Measurements from ENCODE around the gene HMMR.
A peak's percentile ranks its signal among the peaks of the same experiment; 100 is the strongest.
"Not testable (repeated sequence)": the region's sequence is repeated elsewhere in the genome, so short reads cannot be mapped to it uniquely, and the experiment has no call there.

The HMMR gene, protein sequence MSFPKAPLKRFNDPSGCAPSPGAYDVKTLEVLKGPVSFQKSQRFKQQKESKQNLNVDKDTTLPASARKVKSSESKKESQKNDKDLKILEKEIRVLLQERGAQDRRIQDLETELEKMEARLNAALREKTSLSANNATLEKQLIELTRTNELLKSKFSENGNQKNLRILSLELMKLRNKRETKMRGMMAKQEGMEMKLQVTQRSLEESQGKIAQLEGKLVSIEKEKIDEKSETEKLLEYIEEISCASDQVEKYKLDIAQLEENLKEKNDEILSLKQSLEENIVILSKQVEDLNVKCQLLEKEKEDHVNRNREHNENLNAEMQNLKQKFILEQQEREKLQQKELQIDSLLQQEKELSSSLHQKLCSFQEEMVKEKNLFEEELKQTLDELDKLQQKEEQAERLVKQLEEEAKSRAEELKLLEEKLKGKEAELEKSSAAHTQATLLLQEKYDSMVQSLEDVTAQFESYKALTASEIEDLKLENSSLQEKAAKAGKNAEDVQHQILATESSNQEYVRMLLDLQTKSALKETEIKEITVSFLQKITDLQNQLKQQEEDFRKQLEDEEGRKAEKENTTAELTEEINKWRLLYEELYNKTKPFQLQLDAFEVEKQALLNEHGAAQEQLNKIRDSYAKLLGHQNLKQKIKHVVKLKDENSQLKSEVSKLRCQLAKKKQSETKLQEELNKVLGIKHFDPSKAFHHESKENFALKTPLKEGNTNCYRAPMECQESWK

DNA sequence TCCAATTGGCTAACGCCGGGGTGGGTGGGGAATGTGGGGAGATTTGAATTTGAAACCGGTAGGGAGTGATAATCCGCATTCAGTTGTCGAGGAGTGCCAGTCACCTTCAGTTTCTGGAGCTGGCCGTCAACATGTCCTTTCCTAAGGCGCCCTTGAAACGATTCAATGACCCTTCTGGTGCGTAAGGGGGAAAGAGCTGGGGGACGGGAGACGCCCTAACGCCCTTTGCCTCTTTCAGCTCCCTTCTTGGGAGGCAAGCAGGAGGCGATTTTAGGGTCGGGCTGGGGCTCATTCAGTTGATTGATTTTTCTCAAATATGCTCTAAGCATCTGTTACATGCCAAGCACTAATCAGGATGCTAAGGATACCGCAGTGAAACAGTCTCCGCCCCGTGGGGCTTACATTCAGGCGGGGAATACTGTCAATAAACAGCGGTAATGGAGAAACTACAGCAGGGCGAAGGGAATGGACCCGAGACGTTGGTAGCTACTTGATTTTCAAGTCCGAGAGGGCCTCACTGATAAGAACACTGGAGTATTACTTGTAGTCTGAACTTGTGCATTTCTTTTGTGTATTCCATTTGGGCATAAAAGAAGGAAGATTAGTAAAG, at the start of gene HMMR:
TSS of gene HMMR (plus strand) at position 71 of the 610 bp plus-strand sequence. CDS start at position 132, 61 bp downstream.
- no peak for DNase-seq (ENCODE audit: low read depth in 2 of 2)

DNA sequence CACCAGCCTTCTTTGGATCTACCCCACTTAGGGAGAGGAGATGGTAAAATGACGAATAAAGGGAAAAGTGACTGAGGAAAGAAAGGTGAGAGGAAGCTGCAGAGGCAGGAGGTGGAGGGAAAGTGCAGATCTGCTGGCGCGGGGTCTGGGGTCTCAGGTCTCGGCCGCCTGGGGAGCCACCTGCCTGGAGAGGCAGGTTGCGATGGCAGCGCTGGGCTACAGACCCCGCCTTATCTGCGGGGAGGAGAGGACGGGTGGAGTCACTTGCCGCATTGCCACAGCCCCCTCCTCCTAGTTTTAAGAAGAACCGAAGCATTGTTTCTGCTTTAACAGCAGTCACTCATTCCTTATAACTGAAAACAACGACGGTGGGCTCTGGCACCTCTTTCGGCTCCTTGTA, 44.8 kb upstream of the HMMR start:
- DNase-seq (ENCODE audit: low read depth in 2 of 2): not testable (repeated sequence)

DNA sequence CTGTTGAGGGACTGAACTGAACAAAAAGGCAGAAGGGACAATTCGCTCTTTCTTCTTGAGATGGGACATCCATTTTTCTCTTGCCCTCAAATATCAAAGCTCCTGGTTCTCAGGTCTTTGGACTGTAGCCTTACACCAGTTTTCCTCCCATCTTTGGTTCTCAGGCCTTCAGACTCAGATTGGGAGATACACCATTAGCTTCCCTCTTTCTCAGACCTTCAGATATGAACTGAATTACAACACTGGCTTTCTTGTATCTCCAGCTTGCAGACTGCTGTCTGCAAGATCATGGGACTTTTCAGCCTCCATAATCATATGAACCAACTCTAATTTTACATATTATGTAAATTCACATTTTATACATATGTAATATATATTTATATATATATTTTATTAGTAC, 35.6 kb upstream of the HMMR start:
- no peak for DNase-seq (ENCODE audit: low read depth in 2 of 2)

DNA sequence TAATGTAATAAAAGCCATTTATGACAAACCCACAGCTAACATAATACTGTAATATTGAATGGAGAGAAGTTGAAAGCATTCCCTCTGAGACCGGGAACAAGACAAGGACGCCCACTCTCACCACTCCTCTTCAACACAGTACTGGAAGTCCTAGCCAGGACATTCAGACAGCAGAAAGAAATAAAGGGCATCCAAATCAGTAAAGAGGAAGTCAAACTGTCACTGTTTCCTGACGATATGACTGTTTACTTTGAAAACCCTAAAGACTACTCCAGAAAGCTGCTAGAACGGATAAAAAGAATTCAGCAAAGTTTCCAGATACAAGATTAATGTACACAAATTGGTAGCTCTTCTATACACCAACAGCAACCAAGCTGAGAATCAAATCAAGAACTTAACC, 34.3 kb upstream of the HMMR start:
- not testable (repeated sequence) for DNase-seq (ENCODE audit: low read depth in 2 of 2)

DNA sequence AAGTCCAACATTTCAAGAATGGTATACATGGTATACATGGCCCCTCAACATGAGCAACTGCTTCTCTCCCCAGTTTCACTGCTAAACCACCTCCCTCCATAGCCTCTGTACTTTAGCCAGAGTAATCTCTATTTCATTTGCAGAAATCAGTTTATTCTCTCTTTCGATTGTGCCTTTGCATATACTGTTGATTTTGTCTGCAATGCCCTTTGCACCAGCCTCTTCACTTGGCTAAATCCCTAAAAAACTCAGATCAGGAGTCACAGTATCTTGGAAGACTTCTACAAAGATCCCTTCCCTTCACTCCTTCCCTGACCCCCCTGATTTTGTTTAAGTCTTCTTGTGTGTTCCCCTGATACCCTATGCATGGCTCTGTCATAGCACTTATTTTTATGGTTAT, 27.9 kb upstream of the HMMR start:
- no peak for DNase-seq (ENCODE audit: low read depth in 2 of 2)

DNA sequence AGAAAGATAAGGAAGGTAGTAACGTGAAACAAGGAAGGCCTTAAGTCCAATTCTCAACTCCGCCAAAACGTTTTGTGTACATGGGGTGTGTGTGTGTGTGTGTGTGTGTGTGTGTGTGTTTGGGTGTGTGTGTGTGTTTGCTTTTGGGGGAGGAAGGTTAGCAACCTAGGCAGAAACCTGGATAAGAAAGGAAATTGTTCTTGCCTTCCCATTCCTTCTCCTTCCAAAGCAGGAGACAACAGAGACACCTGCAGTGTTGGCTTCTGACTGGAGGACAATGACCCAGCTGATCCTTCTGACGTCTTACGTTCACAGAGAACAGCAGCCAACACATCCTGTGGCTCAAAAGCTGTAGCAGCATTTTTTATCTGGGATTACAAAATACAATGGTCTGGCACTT, 27.2 kb upstream of the HMMR start:
- no peak for DNase-seq (ENCODE audit: low read depth in 2 of 2)

DNA sequence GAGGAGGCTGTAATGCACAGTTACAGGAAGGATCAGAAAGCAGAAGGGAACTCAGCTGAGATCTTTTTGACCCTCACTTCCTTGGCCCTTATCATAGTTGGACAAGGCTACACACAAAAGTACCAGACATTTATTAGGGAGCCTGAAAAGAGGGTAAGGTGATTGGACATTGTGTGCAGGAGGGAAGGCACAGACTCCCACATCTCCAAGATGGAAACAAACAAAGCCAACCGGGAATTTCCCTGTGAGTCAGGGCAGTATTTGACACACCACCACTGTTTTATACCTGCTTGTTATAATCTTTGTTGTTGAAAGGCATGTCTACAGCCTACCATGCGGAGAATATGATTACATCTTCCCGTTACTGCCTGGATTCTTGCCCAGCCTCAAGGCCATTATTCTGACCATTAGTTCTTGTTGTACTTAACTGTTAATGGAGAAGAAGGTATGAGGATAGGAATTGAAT, 26.0 kb upstream of the HMMR start:
- DNase-seq (ENCODE audit: low read depth in 2 of 2): no peak

DNA sequence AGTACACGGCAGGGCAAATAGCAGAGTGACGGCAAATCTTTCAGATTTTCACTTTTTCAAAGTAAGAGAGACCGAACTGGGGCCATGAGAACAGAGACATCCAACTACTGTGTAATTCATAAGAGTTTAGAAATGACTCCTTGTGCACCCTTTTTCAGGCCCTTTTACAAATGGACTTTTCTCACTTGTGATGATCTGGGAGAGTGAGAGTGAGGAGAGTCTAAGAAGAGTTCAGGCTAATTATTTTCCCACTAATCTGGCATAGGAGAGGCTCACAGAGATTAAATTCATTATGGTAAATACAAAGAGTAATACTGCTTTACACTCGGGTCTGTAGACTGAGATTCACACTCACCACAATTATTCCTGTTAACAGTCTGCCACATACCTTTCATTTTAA, 23.9 kb upstream of the HMMR start:
- DNase-seq (ENCODE audit: low read depth in 2 of 2): no peak

DNA sequence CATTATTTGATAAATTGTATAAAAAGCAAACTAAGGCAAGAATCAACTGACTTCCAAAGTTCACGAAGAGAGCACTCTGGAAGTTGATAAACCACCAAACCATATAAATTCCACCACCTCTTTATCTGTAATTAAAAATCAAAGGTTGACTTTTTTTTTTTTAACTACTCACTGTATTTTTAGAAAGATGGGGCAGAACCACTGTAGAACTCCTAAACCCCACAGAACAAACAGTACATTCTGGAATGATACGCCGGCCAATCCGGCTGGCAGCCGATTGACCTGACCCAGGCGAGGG, 23.5 kb upstream of the HMMR start:
- no peak for DNase-seq (ENCODE audit: low read depth in 2 of 2)

DNA sequence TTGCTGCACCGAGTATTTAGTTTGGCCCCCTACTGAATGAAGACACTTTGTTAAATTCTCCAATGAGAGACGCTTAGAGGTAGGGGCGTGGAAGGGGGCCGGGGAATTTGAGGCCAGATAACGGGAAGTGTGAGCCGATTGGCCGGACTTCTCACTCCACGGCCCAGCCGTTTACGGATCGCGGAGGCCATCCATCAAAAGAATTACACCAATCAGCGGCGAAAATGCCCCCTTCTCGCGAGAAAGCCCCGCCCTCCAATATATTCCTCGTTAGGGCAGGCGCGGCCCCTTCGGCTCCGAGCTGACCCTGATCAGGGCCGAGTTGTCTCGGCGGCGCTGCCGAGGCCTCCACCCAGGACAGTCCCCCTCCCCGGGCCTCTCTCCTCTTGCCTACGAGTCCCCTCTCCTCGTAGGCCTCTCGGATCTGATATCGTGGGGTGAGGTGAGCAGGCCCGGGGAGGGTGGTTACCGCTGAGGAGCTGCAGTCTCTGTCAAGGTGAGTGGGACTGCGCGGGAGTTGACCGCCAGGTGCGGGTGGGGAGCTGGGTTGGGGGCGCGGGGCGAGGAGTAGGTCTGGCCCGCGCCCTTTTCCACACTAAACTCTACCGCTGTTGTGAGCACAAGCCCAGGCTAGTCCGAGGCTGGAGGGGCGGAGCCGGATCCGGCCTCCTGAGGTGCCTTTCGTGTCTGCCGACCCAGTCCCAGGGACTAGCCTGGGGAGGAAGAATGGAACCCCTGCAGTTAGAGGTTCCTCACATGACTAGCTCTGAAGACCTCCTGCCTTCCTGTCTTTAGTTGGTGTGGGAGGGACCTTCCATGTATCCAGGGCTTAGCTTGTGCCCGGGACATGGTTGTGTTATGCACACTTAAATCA, 22.9 kb upstream of the HMMR start, which contains the start of gene CCNG1:
TSS of gene CCNG1 (plus strand) at position 287 of the 874 bp plus-strand sequence. CDS start 1,662 bp downstream, outside the sequence.
- peak; percentile 80 to 84 for DNase-seq (ENCODE audit: low read depth in 2 of 2)

DNA sequence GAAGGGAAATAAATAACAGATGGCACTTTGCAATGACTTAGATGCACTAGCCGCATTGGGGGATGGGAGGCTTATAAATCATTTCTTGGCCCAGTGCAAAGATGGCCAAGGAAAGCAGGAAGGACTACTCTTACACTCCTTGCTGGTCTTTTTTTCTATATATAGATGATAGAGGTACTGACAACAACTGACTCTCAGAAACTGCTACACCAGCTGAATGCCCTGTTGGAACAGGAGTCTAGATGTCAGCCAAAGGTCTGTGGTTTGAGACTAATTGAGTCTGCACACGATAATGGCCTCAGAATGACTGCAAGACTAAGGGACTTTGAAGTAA, 21.4 kb upstream of the HMMR start:
- DNase-seq (ENCODE audit: low read depth in 2 of 2): no peak

DNA sequence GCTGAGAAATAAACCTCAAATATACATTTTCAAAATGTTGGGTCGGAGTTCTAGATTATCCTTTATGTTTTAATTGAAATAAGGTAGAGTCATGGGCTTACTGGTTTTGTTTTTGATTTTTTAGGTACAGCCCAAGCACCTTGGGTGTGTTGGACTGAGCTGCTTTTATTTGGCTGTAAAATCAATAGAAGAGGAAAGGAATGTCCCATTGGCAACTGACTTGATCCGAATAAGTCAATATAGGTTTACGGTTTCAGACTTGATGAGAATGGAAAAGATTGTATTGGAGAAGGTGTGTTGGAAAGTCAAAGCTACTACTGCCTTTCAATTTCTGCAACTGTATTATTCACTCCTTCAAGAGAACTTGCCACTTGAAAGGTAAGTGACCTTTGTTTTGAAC, 19.5 kb upstream of the HMMR start:
- no peak for DNase-seq (ENCODE audit: low read depth in 2 of 2)

DNA sequence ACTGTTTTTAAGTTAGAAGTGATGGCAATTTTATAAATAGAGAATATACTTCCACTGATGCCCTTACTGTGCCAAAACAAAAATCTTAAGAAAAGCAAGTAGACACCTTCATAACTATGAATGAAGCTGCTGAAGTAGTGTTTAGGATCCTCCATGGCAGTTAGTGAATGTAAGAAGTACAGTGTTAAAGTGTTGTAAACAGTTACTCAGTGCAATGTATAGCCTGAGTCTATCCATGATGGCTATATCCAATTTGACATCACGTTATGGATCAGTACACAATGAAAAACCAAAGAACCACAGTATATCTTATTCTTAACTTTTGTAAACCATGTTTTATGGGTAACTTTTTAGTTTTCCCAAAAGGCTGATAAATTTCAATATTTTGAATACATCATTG, 15.9 kb upstream of the HMMR start:
- DNase-seq (ENCODE audit: low read depth in 2 of 2): no peak

DNA sequence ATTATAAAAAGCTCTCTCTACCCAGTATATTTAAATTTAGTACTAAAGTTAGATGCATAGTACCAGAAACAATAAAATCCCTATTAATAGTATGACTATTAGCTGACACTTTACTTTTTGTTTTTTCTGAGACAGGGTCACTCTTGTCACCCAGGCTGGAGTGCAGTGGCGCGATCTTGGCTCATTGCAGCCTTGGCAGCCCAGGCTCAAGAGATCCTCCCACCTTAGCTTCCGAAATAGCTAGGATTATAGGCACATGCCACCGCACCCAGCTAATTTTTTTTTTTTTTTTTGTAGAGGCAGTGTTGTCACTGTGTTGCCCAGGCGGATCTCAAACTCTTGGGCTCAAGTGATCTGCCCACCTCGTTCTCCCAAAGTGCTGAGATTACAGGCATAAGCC, 15.1 kb upstream of the HMMR start:
- DNase-seq (ENCODE audit: low read depth in 2 of 2): no peak

DNA sequence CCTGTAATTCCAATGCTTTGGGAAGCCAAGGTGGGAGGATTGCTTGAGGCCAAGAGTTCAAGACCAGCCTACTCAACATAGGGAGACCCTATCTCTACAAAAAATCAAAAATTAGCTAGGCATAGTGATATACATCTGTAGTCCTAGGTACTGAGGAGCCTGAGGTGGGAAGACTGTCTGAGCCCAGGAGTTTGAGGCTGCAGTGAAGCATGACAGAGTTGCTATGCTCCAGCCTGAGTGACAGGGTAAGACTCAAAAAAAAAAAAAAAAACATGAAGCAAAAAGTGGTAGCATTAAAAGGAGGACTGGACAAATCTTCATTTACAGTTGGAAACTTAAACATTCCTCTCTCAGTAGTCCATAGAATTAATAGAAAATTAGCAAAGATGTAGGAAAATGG, 13.2 kb upstream of the HMMR start:
- no peak for DNase-seq (ENCODE audit: low read depth in 2 of 2)

DNA sequence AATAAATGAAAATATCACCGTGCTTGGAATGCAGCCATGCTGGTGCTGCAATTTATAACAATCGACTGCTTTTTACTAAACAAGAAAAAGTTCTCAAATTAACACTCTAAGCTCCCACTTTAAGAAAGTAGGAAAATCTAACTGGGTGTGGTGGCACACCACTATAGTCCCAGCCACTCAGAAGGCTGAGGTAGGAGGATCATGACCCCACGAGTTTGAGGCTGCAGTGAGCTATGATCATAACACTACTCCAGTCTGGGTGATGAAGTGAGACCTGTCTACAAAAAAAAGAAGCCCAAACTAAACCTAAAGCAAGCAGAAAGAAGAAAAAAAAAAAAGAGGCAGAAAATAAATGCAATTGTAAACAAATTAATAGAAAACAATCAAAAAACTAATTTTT, 12.6 kb upstream of the HMMR start:
- no peak for DNase-seq (ENCODE audit: low read depth in 2 of 2)

DNA sequence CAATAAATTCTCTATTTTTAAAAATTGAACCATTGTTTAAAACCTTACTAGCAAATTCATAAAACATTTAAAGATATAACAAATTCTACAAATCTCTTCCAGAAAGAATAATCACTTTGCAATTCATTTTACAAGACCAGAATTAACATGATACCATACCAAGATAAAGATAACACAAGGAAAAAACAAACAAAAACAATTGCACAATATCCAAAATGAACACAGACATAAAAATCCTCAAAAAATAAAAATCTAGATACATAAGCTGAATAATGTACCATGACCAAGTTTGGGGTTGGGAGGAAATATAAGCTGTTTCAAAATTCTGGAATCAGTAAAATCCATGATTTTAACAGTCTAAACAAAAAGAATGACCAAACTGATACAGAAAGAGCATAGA, 11.9 kb upstream of the HMMR start:
- DNase-seq (ENCODE audit: low read depth in 2 of 2): no peak

DNA sequence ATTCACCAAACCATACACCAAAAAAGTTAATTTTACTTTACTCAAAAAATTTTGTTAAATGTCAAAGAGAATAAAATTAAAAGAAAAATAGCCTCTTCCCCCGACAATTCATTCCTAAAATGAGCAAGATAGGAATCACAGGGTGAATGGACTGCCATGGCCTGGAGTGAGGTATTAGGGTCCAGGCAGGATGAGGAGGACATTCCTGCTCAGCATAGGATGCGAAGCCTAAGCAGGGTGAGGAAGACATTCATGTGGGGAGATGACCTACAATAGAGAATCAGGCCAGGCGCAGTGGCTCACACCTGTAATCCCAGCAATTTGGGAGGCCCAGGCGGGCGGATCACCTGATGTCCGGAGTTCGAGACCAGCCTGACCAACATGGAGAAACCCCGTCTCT, 8.9 kb upstream of the HMMR start:
- DNase-seq (ENCODE audit: low read depth in 2 of 2): no peak

DNA sequence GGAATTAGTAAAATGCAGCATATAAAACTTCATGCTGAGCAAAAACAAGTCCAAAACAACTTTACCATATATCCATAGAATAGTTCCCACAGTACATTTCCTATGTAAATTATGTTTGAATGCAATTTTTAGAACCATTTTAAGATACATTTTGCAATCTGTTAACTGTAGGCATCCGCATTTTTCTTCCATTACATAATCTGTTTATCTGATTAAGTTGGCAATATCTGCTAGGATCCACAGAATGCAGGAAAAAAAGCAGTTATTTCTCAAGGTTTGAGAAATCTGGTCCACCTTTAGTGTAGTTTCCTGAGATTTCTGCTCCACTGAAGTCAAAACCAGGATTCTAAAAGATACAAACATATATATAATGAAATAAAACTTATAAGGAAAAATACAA, 6.7 kb upstream of the HMMR start:
- DNase-seq (ENCODE audit: low read depth in 2 of 2): no peak

DNA sequence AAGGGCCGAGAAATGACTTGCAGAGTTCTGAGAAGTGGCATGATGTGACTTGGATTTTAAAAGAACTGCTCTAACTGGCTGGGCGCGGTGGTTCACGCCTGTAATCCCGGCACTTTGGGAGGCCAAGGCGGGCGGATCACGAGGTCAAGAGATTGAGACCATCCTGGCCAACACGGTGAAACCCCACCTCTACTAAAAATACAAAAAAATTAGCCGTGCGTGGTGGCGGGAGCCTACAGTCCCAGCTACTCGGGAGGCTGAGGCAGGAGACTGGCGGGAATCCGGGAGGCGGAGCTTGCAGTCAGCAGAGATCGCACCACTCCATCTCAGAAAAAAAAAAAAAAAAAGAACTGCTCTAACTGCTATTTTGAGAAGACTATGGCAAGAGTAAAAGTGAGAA, 5.0 kb upstream of the HMMR start:
- DNase-seq (ENCODE audit: low read depth in 2 of 2): not testable (repeated sequence)

DNA sequence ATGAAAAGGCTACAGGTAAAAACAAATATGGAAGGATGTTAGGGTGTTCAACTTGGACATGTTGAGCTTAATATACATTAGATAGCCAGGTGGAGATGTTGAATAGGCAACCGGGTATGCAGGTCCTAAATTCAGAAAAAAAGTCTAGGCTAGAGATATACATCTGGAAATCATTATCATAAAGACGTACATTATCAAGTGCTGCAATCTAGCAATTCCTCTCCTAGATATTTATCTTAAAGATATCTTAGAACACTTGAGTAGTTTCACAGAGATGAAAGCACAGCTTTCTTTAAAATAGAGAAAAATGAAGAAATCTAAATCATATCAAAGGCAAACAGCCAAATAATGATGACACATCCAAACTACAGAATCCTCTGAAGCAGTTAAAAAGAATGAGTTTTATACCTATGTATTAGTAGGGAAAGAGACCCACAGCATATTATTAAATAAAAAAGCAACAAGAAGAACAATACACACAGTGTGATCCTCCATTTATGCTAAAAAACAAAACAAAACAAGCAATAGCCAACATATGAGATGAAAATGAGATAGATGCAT, 4.3 kb upstream of the HMMR start:
- no peak for DNase-seq (ENCODE audit: low read depth in 2 of 2)

DNA sequence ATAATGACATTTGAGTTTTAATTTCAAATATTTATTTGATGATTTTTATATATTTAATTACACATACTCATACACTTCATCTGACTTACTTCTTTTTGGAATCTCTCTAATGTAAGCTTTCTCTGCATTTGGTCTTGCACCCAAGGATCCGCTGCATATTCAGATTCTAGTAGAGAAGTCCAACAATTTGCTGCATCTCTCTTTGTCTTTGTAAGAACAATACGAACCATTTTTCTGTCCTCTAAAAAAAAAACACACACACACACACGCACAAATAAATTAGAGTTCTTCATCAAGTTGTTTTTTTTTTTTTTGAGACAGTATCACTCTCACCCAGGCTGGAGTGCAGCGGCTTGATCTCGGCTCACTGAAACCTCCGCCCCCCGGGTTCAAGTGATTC, 3.6 kb upstream of the HMMR start:
- DNase-seq (ENCODE audit: low read depth in 2 of 2): no peak
